ENCODE measurements around the gene PTDSS2.

DNA sequence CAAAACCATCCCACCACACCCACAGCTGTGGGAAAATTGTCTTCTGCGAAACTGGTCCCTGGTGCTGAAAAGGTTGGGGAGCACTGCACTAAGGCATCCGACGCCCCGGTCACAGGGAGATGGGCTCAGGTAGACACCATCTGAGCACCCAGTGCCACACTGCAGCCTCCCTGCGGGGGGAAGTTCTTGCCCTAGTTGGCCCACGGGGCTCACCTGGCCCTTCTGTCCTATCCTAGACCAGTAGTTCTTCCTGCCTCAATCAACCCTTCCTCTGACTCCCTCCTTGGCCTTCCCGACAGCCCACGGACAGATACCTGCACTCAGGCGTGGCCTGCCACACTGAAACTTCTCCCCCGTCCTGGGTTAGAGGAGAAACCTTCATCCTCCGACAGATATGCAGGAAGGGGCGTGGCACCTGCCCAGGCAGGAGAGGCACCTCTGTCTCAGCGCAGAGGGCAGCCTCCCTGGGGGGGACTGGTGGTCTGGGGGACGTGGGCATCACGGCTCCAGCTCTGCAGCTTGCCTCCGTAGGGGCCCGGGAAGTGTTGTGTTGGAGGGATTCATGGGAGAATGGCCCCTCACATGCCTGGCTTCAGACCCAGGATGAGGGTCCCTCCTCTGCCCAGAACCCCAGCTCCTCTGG lies 12.7 kb upstream of the PTDSS2 start:
- TF ChIP-seq, protein P1, sequence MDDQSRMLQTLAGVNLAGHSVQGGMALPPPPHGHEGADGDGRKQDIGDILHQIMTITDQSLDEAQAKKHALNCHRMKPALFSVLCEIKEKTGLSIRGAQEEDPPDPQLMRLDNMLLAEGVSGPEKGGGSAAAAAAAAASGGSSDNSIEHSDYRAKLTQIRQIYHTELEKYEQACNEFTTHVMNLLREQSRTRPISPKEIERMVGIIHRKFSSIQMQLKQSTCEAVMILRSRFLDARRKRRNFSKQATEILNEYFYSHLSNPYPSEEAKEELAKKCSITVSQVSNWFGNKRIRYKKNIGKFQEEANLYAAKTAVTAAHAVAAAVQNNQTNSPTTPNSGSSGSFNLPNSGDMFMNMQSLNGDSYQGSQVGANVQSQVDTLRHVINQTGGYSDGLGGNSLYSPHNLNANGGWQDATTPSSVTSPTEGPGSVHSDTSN (CRISPR knock-in tag; IDR thresholded peaks at IDR 0.05; ENCODE audit: borderline replicate concordance): no peak
- no peak for TF ChIP-seq BHLHE40 (IDR thresholded peaks at IDR 0.05; ENCODE audit: low read length)
- TF ChIP-seq HDAC6 (IDR thresholded peaks at IDR 0.05; ENCODE audit: low read depth, low read length): no peak
- TF ChIP-seq RNF2 (conservative IDR thresholded peaks at IDR 0.05; ENCODE audit: low read depth): no peak
- no peak for TF ChIP-seq POLR2AphosphoS5 (IDR thresholded peaks at IDR 0.05; ENCODE audit: low read depth, low read length)
- TF ChIP-seq, protein P2, sequence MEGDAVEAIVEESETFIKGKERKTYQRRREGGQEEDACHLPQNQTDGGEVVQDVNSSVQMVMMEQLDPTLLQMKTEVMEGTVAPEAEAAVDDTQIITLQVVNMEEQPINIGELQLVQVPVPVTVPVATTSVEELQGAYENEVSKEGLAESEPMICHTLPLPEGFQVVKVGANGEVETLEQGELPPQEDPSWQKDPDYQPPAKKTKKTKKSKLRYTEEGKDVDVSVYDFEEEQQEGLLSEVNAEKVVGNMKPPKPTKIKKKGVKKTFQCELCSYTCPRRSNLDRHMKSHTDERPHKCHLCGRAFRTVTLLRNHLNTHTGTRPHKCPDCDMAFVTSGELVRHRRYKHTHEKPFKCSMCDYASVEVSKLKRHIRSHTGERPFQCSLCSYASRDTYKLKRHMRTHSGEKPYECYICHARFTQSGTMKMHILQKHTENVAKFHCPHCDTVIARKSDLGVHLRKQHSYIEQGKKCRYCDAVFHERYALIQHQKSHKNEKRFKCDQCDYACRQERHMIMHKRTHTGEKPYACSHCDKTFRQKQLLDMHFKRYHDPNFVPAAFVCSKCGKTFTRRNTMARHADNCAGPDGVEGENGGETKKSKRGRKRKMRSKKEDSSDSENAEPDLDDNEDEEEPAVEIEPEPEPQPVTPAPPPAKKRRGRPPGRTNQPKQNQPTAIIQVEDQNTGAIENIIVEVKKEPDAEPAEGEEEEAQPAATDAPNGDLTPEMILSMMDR (CRISPR knock-in tag; IDR thresholded peaks at IDR 0.05): no peak
- TF ChIP-seq, protein P3, sequence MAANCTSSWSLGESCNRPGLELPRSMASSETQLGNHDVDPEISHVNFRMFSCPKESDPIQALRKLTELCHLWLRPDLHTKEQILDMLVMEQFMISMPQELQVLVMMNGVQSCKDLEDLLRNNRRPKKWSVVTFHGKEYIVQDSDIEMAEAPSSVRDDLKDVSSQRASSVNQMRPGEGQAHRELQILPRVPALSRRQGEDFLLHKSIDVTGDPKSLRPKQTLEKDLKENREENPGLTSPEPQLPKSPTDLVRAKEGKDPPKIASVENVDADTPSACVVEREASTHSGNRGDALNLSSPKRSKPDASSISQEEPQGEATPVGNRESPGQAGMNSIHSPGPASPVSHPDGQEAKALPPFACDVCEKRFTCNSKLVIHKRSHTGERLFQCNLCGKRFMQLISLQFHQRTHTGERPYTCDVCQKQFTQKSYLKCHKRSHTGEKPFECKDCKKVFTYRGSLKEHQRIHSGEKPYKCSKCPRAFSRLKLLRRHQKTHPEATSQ (CRISPR knock-in tag; IDR thresholded peaks at IDR 0.05; ENCODE audit: borderline replicate concordance): no peak
- TF ChIP-seq NFRKB (IDR thresholded peaks at IDR 0.05): no peak
- TF ChIP-seq MAFF (IDR thresholded peaks at IDR 0.05; ENCODE audit: low read depth, low read length): no peak
- no peak for TF ChIP-seq RAD21 (CRISPR knock-in tag; IDR thresholded peaks at IDR 0.05)
- TF ChIP-seq, protein P4, sequence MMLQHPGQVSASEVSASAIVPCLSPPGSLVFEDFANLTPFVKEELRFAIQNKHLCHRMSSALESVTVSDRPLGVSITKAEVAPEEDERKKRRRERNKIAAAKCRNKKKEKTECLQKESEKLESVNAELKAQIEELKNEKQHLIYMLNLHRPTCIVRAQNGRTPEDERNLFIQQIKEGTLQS (CRISPR knock-in tag; IDR thresholded peaks at IDR 0.05): no peak
- TF ChIP-seq EP300 (IDR thresholded peaks at IDR 0.05; ENCODE audit: low read depth in 2 of 2, low read length in 2 of 2): no peak
- TF ChIP-seq EP300 (CRISPR knock-in tag; IDR thresholded peaks at IDR 0.05; ENCODE audit: borderline replicate concordance): no peak
- TF ChIP-seq SMARCC2 (IDR thresholded peaks at IDR 0.05): no peak
- no peak for TF ChIP-seq GTF2F1 (IDR thresholded peaks at IDR 0.05; ENCODE audit: low read length)
